Neural progenitor cell (in vitro differentiated cells): Measurements from ENCODE around the gene KRT24.

Source experiments
- EZH2 ChIP-seq: fragments of 200-600 bp; sonication (generic); IDR thresholded peaks from 2 replicates; pipeline ENCODE4 v1.6.1; 2017; ENCODE audit warnings: antibody characterized with exemption, mild to moderate bottlenecking, moderate library complexity
- TF ChIP-seq, protein P1 (sequence below): fragments of 200-600 bp; sonication (generic); IDR thresholded peaks from 2 replicates; pipeline ENCODE4 v1.5.1; 2017; ENCODE audit warnings: antibody characterized with exemption, mild to moderate bottlenecking

DNA sequence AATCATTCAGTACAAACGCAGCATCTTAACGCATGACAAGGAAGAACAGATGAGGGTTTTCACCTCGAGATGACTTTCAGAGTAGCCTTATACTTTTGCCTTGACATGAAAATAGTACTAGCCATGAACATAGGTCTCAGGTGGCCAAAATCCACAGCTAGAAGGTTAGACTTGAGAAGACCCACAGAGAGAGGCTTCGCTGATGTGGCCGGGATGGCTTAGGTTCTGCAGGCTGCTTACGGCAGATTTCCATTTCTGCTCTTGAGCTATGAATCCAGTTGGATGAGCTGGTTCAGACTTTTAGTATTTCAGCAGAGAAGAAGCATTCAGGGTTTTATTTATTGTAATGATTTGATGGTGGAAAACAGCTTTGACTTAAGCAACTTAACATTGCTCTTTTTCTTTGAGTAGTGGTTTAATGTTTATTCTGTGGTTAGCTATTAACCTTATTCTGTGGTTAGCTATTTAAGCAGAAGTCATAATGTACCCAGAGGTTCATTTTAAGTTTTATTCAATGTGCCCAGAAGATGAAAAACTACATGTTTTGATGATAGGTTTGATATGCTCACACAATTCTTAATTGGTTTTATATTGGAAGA is 7.6 kb downstream of the KRT24 start:
- TF ChIP-seq EZH2: no peak
- TF ChIP-seq, protein P1, sequence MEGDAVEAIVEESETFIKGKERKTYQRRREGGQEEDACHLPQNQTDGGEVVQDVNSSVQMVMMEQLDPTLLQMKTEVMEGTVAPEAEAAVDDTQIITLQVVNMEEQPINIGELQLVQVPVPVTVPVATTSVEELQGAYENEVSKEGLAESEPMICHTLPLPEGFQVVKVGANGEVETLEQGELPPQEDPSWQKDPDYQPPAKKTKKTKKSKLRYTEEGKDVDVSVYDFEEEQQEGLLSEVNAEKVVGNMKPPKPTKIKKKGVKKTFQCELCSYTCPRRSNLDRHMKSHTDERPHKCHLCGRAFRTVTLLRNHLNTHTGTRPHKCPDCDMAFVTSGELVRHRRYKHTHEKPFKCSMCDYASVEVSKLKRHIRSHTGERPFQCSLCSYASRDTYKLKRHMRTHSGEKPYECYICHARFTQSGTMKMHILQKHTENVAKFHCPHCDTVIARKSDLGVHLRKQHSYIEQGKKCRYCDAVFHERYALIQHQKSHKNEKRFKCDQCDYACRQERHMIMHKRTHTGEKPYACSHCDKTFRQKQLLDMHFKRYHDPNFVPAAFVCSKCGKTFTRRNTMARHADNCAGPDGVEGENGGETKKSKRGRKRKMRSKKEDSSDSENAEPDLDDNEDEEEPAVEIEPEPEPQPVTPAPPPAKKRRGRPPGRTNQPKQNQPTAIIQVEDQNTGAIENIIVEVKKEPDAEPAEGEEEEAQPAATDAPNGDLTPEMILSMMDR: no peak
